Endothelial cell of umbilical vein (primary cell): Measurements from ENCODE around the gene SIPA1L2. TPM values are rescaled to one million over a fixed set of nuclear protein-coding genes. Genes with fewer than 3 reads are reported as not detected.

Experiments used
- BruUV-seq: library from RNA; stranded (reverse); fragments of 400-500 nt; replicated peaks from 2 replicates; lab custom pipeline; 2021; lab: Mats Ljungman, UMichigan
- CTCF ChIA-PET: fragments of 300-600, 350-600 bp; sonication (Branson Sonifier 250); formaldehyde crosslinking; loops from one replicate; lab custom pipeline; 2021; ENCODE audit warnings: antibody characterized with exemption, inconsistent platforms; lab: Charles Lee
- POLR2A ChIA-PET: fragments of 300-600, 350-600 bp; sonication (Branson Sonifier 250); formaldehyde crosslinking; loops from one replicate; lab custom pipeline; 2021; ENCODE audit warnings: antibody characterized with exemption, inconsistent platforms; lab: Charles Lee
- DNase-seq: peaks from one replicate; pipeline ENCODE4 v3.0.0-alpha.2; 2011; ENCODE audit warnings: low read depth, low spot score
- FAIRE-seq: peaks from 2 replicates; lab custom pipeline; 2011; peaks lifted over from hg19 to GRCh38; lab: Jason Lieb, UNC
- H2AFZ ChIP-seq: 2 replicates; pipeline ENCODE4 v1.6.0; 2012; ENCODE audit warnings: low read depth, low read length, control low read depth, inconsistent platforms
- H3K27ac ChIP-seq: 2 replicates; pipeline ENCODE4 v1.5.1; 2011; ENCODE audit warnings: low read depth, mild to moderate bottlenecking, control low read depth, low read length, moderate library complexity; ENCODE audit not compliant: insufficient read depth
- H3K27me3 ChIP-seq, 2 experiments: 2 replicates each; pipeline versions ENCODE4 v1.6.0 to v1.6.1; 2011; ENCODE audit warnings: low read length in 2 of 2, mixed read lengths in 1 of 2; ENCODE audit not compliant: control insufficient read depth in 2 of 2, insufficient read depth in 2 of 2
- H3K36me3 ChIP-seq, 2 experiments: 2 replicates in 1 of 2; 3 replicates in 1 of 2; pipeline ENCODE4 v1.5.1; 2011; ENCODE audit warnings: low read length in 2 of 2, mild to moderate bottlenecking in 1 of 2, moderate library complexity in 1 of 2; ENCODE audit not compliant: control insufficient read depth in 2 of 2, insufficient read depth in 2 of 2; ENCODE audit errors: extremely low read depth in 1 of 2
- H3K4me1 ChIP-seq: 3 replicates; pipeline ENCODE4 v1.5.1; 2011; ENCODE audit warnings: mild to moderate bottlenecking, low read length; ENCODE audit not compliant: control insufficient read depth, insufficient read depth; ENCODE audit errors: extremely low read depth
- H3K4me2 ChIP-seq: 2 replicates; pipeline ENCODE4 v1.6.1; 2011; ENCODE audit warnings: low read length, control low read depth, mixed read lengths; ENCODE audit not compliant: insufficient read depth
- H3K4me3 ChIP-seq, 3 experiments: fragments of 200-600 bp in 1 of 3; sonication (generic), shearing (Covaris generic) in 1 of 3; replicated peaks in 1 of 3; 2 replicates each; pipeline ENCODE4 v1.5.1; 2011 to 2016; ENCODE audit warnings: control low read depth in 3 of 3, low read length in 3 of 3, mild to moderate bottlenecking in 2 of 3, inconsistent platforms in 1 of 3, low read depth in 1 of 3, moderate library complexity in 1 of 3; ENCODE audit not compliant: insufficient read depth in 1 of 3
- H3K79me2 ChIP-seq: 2 replicates; pipeline ENCODE4 v1.6.0; 2012; ENCODE audit warnings: low read length, inconsistent platforms; ENCODE audit not compliant: control insufficient read depth, insufficient read depth
- H3K9ac ChIP-seq: replicated peaks from 2 replicates; pipeline ENCODE3; 2011; ENCODE audit warnings: low read length, control low read depth; ENCODE audit not compliant: insufficient read depth; ENCODE audit errors: extremely low read depth
- H3K9me1 ChIP-seq: replicated peaks from 3 replicates; pipeline ENCODE4 v1.6.0; 2011; ENCODE audit warnings: mild to moderate bottlenecking, low read length; ENCODE audit not compliant: control insufficient read depth, insufficient read depth; ENCODE audit errors: extremely low read depth
- H3K9me3 ChIP-seq: replicated peaks from 2 replicates; pipeline ENCODE4 v1.5.1; 2012; ENCODE audit warnings: low read length, inconsistent platforms; ENCODE audit not compliant: control insufficient read depth, insufficient read depth
- H4K20me1 ChIP-seq: replicated peaks from 2 replicates; pipeline ENCODE3; 2011; ENCODE audit warnings: mild to moderate bottlenecking, low read length; ENCODE audit not compliant: control insufficient read depth, insufficient read depth; ENCODE audit errors: extremely low read depth
- CTCF ChIP-seq, 2 donors: IDR thresholded peaks; 1 replicate in 1 of 2; 2 replicates in 1 of 2; pipeline ENCODE4 v1.5.1; 2011; ENCODE audit warnings: low read length in 2 of 2, mild to moderate bottlenecking in 2 of 2, moderate library complexity in 2 of 2, control low read depth in 1 of 2, inconsistent platforms in 1 of 2, low read depth in 1 of 2; ENCODE audit not compliant: insufficient read depth in 1 of 2; ENCODE audit errors: extremely low read depth in 1 of 2
- EZH2 ChIP-seq: IDR thresholded peaks from 2 replicates; pipeline ENCODE4 v1.6.1; 2012; ENCODE audit warnings: borderline replicate concordance, low read depth, mild to moderate bottlenecking, moderate library complexity, low read length, inconsistent platforms; ENCODE audit not compliant: severe bottlenecking
- FOS ChIP-seq: IDR thresholded peaks from 2 replicates; pipeline ENCODE4 v1.6.1; 2011; ENCODE audit warnings: mild to moderate bottlenecking, low read length, moderate library complexity, borderline replicate concordance; ENCODE audit not compliant: insufficient read depth
- GATA2 ChIP-seq: IDR thresholded peaks from 2 replicates; pipeline ENCODE4 v1.7.0; 2011; ENCODE audit warnings: low read depth, mild to moderate bottlenecking, moderate library complexity, mixed read lengths, low read length; ENCODE audit not compliant: insufficient read length, insufficient read depth
- JUN ChIP-seq: IDR thresholded peaks from 2 replicates; pipeline ENCODE4 v1.6.1; 2011; ENCODE audit warnings: borderline replicate concordance, low read depth; ENCODE audit not compliant: insufficient read length, insufficient read depth
- MAX ChIP-seq: IDR thresholded peaks from 2 replicates; pipeline ENCODE4 v1.6.1; 2011; ENCODE audit not compliant: insufficient read depth, insufficient read length
- MYC ChIP-seq: IDR thresholded peaks from one replicate; pipeline ENCODE4 v1.6.1; 2011; ENCODE audit warnings: mild to moderate bottlenecking, low read depth, low read length
- POLR2AphosphoS5 ChIP-seq: IDR thresholded peaks from 2 replicates; pipeline ENCODE4 v1.6.1; 2012; ENCODE audit warnings: low read depth, mild to moderate bottlenecking, control low read depth, low read length, moderate library complexity; ENCODE audit not compliant: insufficient read depth
- dilution Hi-C: fragments of 300-500 bp; cut with MboI; formaldehyde crosslinking; loops from one replicate; pipeline ENCODE4 v1.15.0; 2019; ENCODE audit warnings: low sequenced_read_pairs; ENCODE audit not compliant: extremely low pct_ligation_motif_present
- intact Hi-C: fragments of 100-400 bp; cut with micrococcal nuclease; formaldehyde crosslinking; loops from one replicate; pipeline ENCODE4 v1.10.0; 2022
- polyA plus RNA-seq, 4 experiments: library from polyadenylated mRNA; depleted of rRNA in 3 of 4; stranded (reverse) in 3 of 4; unstranded in 1 of 4; fragments of >200 nt; gene quantifications; 2 replicates each; pipeline versions ENCODE4 v1.2.1 to v1.2.3, GENCODE V29; 2011 to 2012; ENCODE audit warnings: missing spikeins in 1 of 4
- total RNA-seq: library from RNA; stranded (reverse); gene quantifications from 2 replicates; pipeline ENCODE4 v1.2.3, GENCODE V29; 2021

The SIPA1L2 gene
- total and polyA plus RNA-seq, 2 donors (not counting 3 experiments of a cell fraction or from before 2014, with no cell fraction given) = 3.6 to 12.8 TPM

- Histone ChIP-seq H3K27ac (no peak overlapping the region), H3K9me1 (no peaks in the 10 kb centered on the region), H3K4me1 (peaks cover 7% of the 10 kb centered on the region), H3K9me3 (no peaks in the 10 kb centered on the region), H4K20me1 (no peaks in the 10 kb centered on the region), H2AFZ (no peak overlapping the region), H3K4me2 (no peak overlapping the region), H3K27me3 (no peaks in the 10 kb centered on the region), H3K4me3 (no peak overlapping the region), H3K36me3 (no peaks in the 10 kb centered on the region), H3K79me2 (no peaks in the 10 kb centered on the region), H3K9ac (no peak overlapping the region)
- dilution Hi-C loops (no loop called here), intact Hi-C loops (no loop called here)
- FAIRE-seq = no peak
- no TSS peak for BruUV-seq
- TF ChIP-seq POLR2AphosphoS5 (no peak), MAX (no peak), EZH2 (no peak), CTCF (IDR thresholded peaks at IDR 0.05; ENCODE audit: extremely low read depth in 1 of 2, insufficient read depth in 1 of 2, low read depth in 1 of 2, low read length in 2 of 2) (no peak)
- POLR2A ChIA-PET = no interaction called here
- DNase-seq = no peak
- CTCF ChIA-PET = no interaction called here
These were observed 28.5 kb upstream of the SIPA1L2 start for GRCh38 chr1:232658386-232658785.

GRCh38 chr1:232657426-232658005 is 27.6 kb upstream of the SIPA1L2 start:
- intact Hi-C loops (no loop called here), dilution Hi-C loops (no loop called here)
- Histone ChIP-seq H4K20me1 (no peaks in the 10 kb centered on the region), H3K79me2 (no peaks in the 10 kb centered on the region), H3K9ac (no peak overlapping the region), H3K36me3 (no peaks in the 10 kb centered on the region), H3K9me3 (no peaks in the 10 kb centered on the region), H3K9me1 (no peaks in the 10 kb centered on the region), H3K4me3 (no peak overlapping the region), H3K27me3 (no peaks in the 10 kb centered on the region), H3K27ac (no peak overlapping the region), H2AFZ (no peak overlapping the region), H3K4me2 (no peak overlapping the region), H3K4me1 (peaks cover 7% of the 10 kb centered on the region)
- DNase-seq = no peak
- no peak for FAIRE-seq
- ChIA-PET CTCF (no interaction called here), POLR2A (no interaction called here)
- TF ChIP-seq JUN (no peak), GATA2 (no peak), MYC (no peak), EZH2 (no peak), POLR2AphosphoS5 (no peak), FOS (no peak)
- no TSS peak for BruUV-seq
